A549 (cell line): ENCODE results near the gene PCDHGB7. TPM values are rescaled to one million over a fixed set of nuclear protein-coding genes. Genes with fewer than 3 reads are reported as not detected.
"Not testable (repeated sequence)": the region's sequence is repeated elsewhere in the genome, so short reads cannot be mapped to it uniquely, and the experiment has no call there.

Experiments
- ATAC-seq, 2 experiments: fragments of 200-7000 bp in 1 of 2; fragments of >200 bp in 1 of 2; cut with Nextera tagmentation in 1 of 2; cut with Tn5 transposase in 1 of 2; 3 replicates each; pipeline versions ENCODE4 v1.8.0 to v1.9.1; 2018 to 2020; ENCODE audit warnings: mild to moderate bottlenecking in 1 of 2, moderate library complexity in 1 of 2
- CTCF ChIA-PET: fragments of 300-600 bp; sonication (Branson Sonifier 250); formaldehyde crosslinking; extraction: SDS; loops from one replicate; lab custom pipeline; 2021; ENCODE audit warnings: antibody characterized with exemption, inconsistent platforms; lab: Yijun Ruan, JAX
- POLR2A ChIA-PET: fragments of 350-600 bp; formaldehyde crosslinking; extraction: SDS; loops from one replicate; lab custom pipeline; 2021; ENCODE audit warnings: antibody characterized with exemption, inconsistent platforms; lab: Yijun Ruan, JAX
- DNase-seq, 2 experiments: peaks; one replicate each; pipeline versions ENCODE4 v3.0.0 to v3.0.0-alpha.2; 2011 to 2016; ENCODE audit warnings: low read depth in 1 of 2, low spot score in 1 of 2
- FAIRE-seq: peaks from 2 replicates; lab custom pipeline; 2011; peaks lifted over from hg19 to GRCh38; lab: Jason Lieb, UNC
- H3K27ac ChIP-seq, 2 experiments: fragments of >200 bp; sonication (Bioruptor Twin); formaldehyde crosslinking; 3 replicates each; pipeline ENCODE4 v1.5.1; 2016 to 2017
- H3K4me1 ChIP-seq: fragments of >200 bp; sonication (Bioruptor Twin); formaldehyde crosslinking; 3 replicates; pipeline ENCODE4 v1.6.1; 2016
- H3K4me2 ChIP-seq: fragments of >200 bp; sonication (Bioruptor Twin); formaldehyde crosslinking; 3 replicates; pipeline ENCODE4 v1.6.1; 2016
- H3K4me3 ChIP-seq: fragments of >200 bp; sonication (Bioruptor Twin); formaldehyde crosslinking; 3 replicates; pipeline ENCODE4 v1.5.1; 2016
- H3K9me3 ChIP-seq: fragments of >200 bp; sonication (Bioruptor Twin); formaldehyde crosslinking; 3 replicates; pipeline ENCODE4 v1.6.1; 2016
- CBX2 ChIP-seq: fragments of 200-600 bp; sonication (generic); IDR thresholded peaks from 2 replicates; pipeline ENCODE4 v1.6.1; 2016; ENCODE audit warnings: low read depth, mild to moderate bottlenecking, borderline replicate concordance
- CEBPB ChIP-seq, 2 experiments: fragments of >200 bp in 1 of 2; sonication (Bioruptor Twin) in 1 of 2; formaldehyde crosslinking in 1 of 2; IDR thresholded peaks; 2 replicates each; pipeline ENCODE4 v1.6.1; 2012 to 2016
- CTCF ChIP-seq: fragments of >200 bp; sonication (Bioruptor Twin); formaldehyde crosslinking; IDR thresholded peaks from 3 replicates; pipeline ENCODE4 v1.5.1; 2016
- ELK1 ChIP-seq: fragments of 150-350 bp; IDR thresholded peaks from 2 replicates; pipeline ENCODE4 v1.6.1; 2014; ENCODE audit warnings: low read depth, mild to moderate bottlenecking, low read length
- ESRRA ChIP-seq: fragments of 150-350 bp; IDR thresholded peaks from 2 replicates; pipeline ENCODE4 v1.6.1; 2014; ENCODE audit warnings: mild to moderate bottlenecking, low read length, borderline replicate concordance
- FOSB ChIP-seq: fragments of 250-450 bp; sonication (Bioruptor Pico); IDR thresholded peaks from 2 replicates; pipeline ENCODE4 v1.5.0; 2020; ENCODE audit warnings: mild to moderate bottlenecking, moderate library complexity
- GATA3 ChIP-seq: IDR thresholded peaks from 2 replicates; pipeline ENCODE4 v1.6.1; 2012; ENCODE audit warnings: borderline replicate concordance
- HEYL ChIP-seq: fragments of 250-450 bp; sonication (Bioruptor Pico); IDR thresholded peaks from 2 replicates; pipeline ENCODE4 v1.8.0; 2021; ENCODE audit warnings: mild to moderate bottlenecking, moderate library complexity
- HMGXB4 ChIP-seq: fragments of 250-450 bp; sonication (Bioruptor Pico); IDR thresholded peaks from 2 replicates; pipeline ENCODE4 v1.5.0; 2021; ENCODE audit warnings: mild to moderate bottlenecking, moderate library complexity, borderline replicate concordance
- HOXA7 ChIP-seq: fragments of 250-450 bp; sonication (Bioruptor Pico); IDR thresholded peaks from 2 replicates; pipeline ENCODE4 v1.5.0; 2020; ENCODE audit warnings: mild to moderate bottlenecking, moderate library complexity
- HOXB5 ChIP-seq: fragments of 250-450 bp; sonication (Bioruptor Pico); IDR thresholded peaks from 2 replicates; pipeline ENCODE4 v1.5.0; 2020; ENCODE audit warnings: mild to moderate bottlenecking, moderate library complexity
- KDM1A ChIP-seq: fragments of 200-600 bp; sonication (generic); IDR thresholded peaks from 2 replicates; pipeline ENCODE4 v1.6.1; 2016; ENCODE audit warnings: low read depth, mild to moderate bottlenecking
- MYC ChIP-seq: IDR thresholded peaks from 2 replicates; pipeline ENCODE4 v1.6.1; 2012; ENCODE audit warnings: mild to moderate bottlenecking, inconsistent platforms, low read length, improper control_type of control experiment, borderline replicate concordance
- SMC3 ChIP-seq: fragments of >200 bp; sonication (Bioruptor Twin); formaldehyde crosslinking; IDR thresholded peaks from 3 replicates; pipeline ENCODE4 v1.6.1; 2018; ENCODE audit warnings: inconsistent platforms
- ZNF302 ChIP-seq: fragments of 250-450 bp; sonication (Bioruptor Pico); IDR thresholded peaks from 2 replicates; pipeline ENCODE4 v1.9.0; 2021; ENCODE audit warnings: inconsistent platforms, mild to moderate bottlenecking, moderate library complexity
- ZSCAN20 ChIP-seq: fragments of 250-450 bp; sonication (Bioruptor Pico); IDR thresholded peaks from 2 replicates; pipeline ENCODE4 v1.8.0; 2022; ENCODE audit warnings: mild to moderate bottlenecking, moderate library complexity
- WGBS: methylation state at CpG from one replicate; pipeline ENCODE4 v1.1.6; 2017; ENCODE audit errors: missing lambda C conversion rate; 5-methylcytosine and 5-hydroxymethylcytosine counted together
- polyA plus RNA-seq, 4 experiments: library from polyadenylated mRNA; depleted of rRNA in 3 of 4; stranded (reverse); fragments of >200 nt; fragmentation: RNase III in 1 of 4; extraction: RNeasy Plus Mini Kit Qiagen cat#74134 plus additional on column Dnase treatment in 1 of 4; gene quantifications; 2 replicates in 3 of 4; 3 replicates in 1 of 4; pipeline ENCODE4 v1.2.3, GENCODE V29; 2011 to 2017
- TF ChIP-seq, protein P1 (sequence below): fragments of >200 bp; sonication (Bioruptor Twin); formaldehyde crosslinking; IDR thresholded peaks from 2 replicates; pipeline ENCODE4 v1.6.1; 2016
- TF ChIP-seq, protein P2 (sequence below): fragments of 250-450 bp; sonication (Bioruptor Pico); IDR thresholded peaks from 2 replicates; pipeline ENCODE4 v1.5.0; 2020; ENCODE audit warnings: low read depth, mild to moderate bottlenecking, moderate library complexity
- TF ChIP-seq, protein P3 (sequence below): fragments of 450-650 bp; IDR thresholded peaks from 2 replicates; pipeline ENCODE4 v1.6.1; 2014; ENCODE audit warnings: antibody characterized with exemption

The PCDHGB7 gene
- polyA plus RNA-seq, 2 of the 4 experiments (the other 2 are of a cell fraction), result 0.06 to 0.14 TPM

GRCh38 chr5:141374627-141375026, 42.9 kb upstream of the PCDHGB7 start:
- POLR2A ChIA-PET, result no interaction called here
- H3K27ac ChIP-seq, result no peak overlapping the region
- DNase-seq (no peak), FAIRE-seq (no peak), ATAC-seq (no peak)
- CTCF ChIA-PET, result interaction anchor here (0.8 to 2.5 kb wide), 4 partner anchors 10 to 189 kb away, joined by 3 to 10 read pairs (median 6); partner anchors contain the start of genes PCDHGA5 and PCDHGB1
- no peaks in the 10 kb centered on the region for H3K4me1 ChIP-seq
- TF ChIP-seq HOXA7 (CRISPR knock-in tag) (no peak), ZNF302 (CRISPR knock-in tag) (no peak), KDM1A (no peak), HEYL (CRISPR knock-in tag) (no peak), FOSB (CRISPR knock-in tag) (no peak), MYC (no peak), GATA3 (no peak), ZSCAN20 (CRISPR knock-in tag) (no peak), HMGXB4 (CRISPR knock-in tag) (no peak), ESRRA (no peak)
- TF ChIP-seq, protein P1, sequence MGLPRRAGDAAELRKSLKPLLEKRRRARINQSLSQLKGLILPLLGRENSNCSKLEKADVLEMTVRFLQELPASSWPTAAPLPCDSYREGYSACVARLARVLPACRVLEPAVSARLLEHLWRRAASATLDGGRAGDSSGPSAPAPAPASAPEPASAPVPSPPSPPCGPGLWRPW, result no peak
- TF ChIP-seq, protein P2, sequence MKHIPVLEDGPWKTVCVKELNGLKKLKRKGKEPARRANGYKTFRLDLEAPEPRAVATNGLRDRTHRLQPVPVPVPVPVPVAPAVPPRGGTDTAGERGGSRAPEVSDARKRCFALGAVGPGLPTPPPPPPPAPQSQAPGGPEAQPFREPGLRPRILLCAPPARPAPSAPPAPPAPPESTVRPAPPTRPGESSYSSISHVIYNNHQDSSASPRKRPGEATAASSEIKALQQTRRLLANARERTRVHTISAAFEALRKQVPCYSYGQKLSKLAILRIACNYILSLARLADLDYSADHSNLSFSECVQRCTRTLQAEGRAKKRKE (CRISPR knock-in tag), result no peak
- TF ChIP-seq, protein P3, sequence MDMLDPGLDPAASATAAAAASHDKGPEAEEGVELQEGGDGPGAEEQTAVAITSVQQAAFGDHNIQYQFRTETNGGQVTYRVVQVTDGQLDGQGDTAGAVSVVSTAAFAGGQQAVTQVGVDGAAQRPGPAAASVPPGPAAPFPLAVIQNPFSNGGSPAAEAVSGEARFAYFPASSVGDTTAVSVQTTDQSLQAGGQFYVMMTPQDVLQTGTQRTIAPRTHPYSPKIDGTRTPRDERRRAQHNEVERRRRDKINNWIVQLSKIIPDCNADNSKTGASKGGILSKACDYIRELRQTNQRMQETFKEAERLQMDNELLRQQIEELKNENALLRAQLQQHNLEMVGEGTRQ, result no peak
- H3K4me3 ChIP-seq, result no peak overlapping the region
- 55% methylated on average over 13 of the region's 14 CpGs for WGBS
- H3K9me3 ChIP-seq, result peaks cover 55% of the 10 kb centered on the region
- no peak overlapping the region for H3K4me2 ChIP-seq

DNA sequence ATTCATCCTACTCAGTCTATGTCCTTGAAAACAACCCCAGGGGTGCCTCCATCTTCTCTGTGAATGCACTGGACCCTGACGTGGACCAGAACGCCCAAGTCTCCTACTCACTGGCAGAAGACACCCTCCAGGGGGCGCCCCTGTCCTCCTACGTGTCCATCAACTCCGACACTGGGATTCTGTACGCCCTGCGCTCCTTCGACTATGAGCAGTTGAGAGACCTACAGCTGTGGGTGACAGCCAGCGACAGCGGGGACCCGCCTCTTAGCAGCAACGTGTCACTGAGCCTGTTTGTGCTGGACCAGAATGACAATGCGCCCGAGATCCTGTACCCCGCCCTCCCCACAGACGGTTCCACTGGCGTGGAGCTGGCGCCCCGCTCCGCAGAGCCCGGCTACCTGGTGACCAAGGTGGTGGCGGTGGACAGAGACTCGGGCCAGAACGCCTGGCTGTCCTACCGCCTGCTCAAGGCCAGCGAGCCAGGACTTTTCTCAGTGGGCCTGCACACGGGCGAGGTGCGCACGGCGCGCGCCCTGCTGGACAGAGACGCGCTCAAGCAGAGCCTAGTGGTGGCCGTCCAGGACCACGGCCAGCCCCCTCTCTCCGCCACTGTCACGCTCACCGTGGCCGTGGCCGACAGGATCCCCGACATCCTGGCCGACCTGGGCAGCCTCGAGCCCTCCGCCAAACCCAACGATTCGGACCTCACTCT, 41.9 kb upstream of the PCDHGB7 start:
- CTCF ChIA-PET, result interaction anchor here (2.0 to 2.5 kb wide), 2 partner anchors 11 to 183 kb away, joined by 8 to 10 read pairs; partner anchors contain the start of gene PCDHGA5
- ATAC-seq, H3K4me2 ChIP-seq, H3K4me1 ChIP-seq, H3K27ac ChIP-seq, DNase-seq, FAIRE-seq, H3K4me3 ChIP-seq, POLR2A ChIA-PET: not testable (repeated sequence)
- peaks cover 51% of the 10 kb centered on the region for H3K9me3 ChIP-seq
- 65% methylated on average over 14 of the region's 48 CpGs for WGBS

DNA sequence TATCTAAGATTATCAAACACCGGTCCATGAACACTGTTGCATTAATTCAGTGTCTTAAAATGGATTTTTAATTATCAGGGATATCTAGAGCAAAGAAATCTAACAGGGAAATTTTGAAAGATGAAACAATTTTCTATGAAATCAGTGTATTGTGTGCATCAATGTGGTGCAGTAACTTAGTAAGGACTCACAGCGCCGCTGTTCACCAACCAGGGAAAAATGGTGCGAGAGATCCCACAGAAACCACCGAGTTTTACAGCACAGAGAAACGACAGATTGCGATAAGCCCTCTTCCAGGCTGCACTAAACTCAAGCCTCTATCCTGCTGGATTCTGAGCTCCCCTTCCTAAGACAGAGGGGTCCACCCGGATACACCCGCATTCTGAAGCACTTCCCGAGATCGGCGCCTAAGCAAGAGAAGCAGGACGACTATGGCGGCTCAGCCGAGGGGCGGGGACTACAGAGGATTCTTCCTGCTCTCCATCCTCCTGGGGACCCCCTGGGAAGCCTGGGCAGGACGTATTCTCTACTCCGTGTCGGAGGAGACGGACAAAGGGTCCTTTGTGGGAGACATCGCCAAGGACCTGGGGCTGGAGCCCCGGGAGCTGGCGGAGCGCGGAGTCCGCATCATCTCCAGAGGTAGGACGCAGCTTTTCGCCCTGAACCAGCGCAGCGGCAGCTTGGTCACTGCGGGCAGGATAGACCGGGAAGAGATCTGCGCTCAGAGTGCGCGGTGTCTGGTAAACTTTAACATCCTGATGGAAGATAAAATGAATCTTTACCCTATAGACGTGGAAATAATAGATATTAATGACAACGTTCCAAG, 34.8 kb upstream of the PCDHGB7 start, which contains the start of gene PCDHGA7:
TSS of gene PCDHGA7 (plus strand) at position 274 of the 826 bp plus-strand sequence. CDS start at position 432, 158 bp downstream.
- FAIRE-seq (no peak), ATAC-seq (peak; percentile 96), DNase-seq (peak; percentile 67 to 78)
- Histone ChIP-seq H3K27ac (peak within 1 kb of the TSS; percentile 87 to 88), H3K4me2 (peak within 1 kb of the TSS; percentile 99), H3K4me1 (no peaks in the 10 kb centered on the region), H3K4me3 (peak within 1 kb of the TSS; percentile 88), H3K9me3 (peaks cover 35% of the 10 kb centered on the region)
- ChIA-PET POLR2A (interaction anchor here (0.8 to 1.5 kb wide), 3 partner anchors 13 to 181 kb away, joined by 3 to 4 read pairs (median 3); partner anchors contain the start of genes PCDHGB3 and TAF7), CTCF (interaction anchor here (0.6 to 2.2 kb wide), 33 partner anchors 11 to 562 kb away, joined by 3 to 19 read pairs (median 4); partner anchors contain the start of genes PCDHA5, PCDHGA1, PCDHGA5 and PCDHGB3)
- WGBS, result 3% methylated on average over 28 of the region's 37 CpGs
- TF ChIP-seq SMC3 (peak; percentile 51; the same call in 2 of the 3 replicates), CTCF (peak; percentile 80), CBX2 (no peak), ELK1 (no peak), CEBPB (IDR thresholded peaks at IDR 0.05) (no peak), GATA3 (0 out of 2 replicates have a peak, but pooled peaks have one; percentile 15), HOXB5 (no peak)
- TF ChIP-seq, protein P3, result no peak
- TF ChIP-seq, protein P2 (CRISPR knock-in tag), result no peak
